ENCODE measurements around the gene HMMR.

The HMMR gene

GRCh38 chr5:163503106-163504078 is 43.0 kb downstream of the HMMR start:
- Mint-ChIP-seq H3K36me3 (ENCODE audit: insufficient read depth) (peaks cover 24% of the 10 kb centered on the region), H3K4me1 (peaks cover 49% of the 10 kb centered on the region), H3K9me3 (no peaks in the 10 kb centered on the region), H3K27me3 (no peaks in the 10 kb centered on the region), H3K27ac (ENCODE audit: low read depth) (peak overlapping the region; percentile 98), H3K4me3 (peak overlapping the region; percentile 98)
- DNase-seq (ENCODE audit: low spot score in 2 of 2) (no peak), ATAC-seq (replicated peaks; ENCODE audit: extremely low read depth, poor library complexity, severe bottlenecking) (no peak)

- Mint-ChIP-seq H3K27ac (ENCODE audit: low read depth) (peak overlapping the region; percentile 98), H3K4me1 (peaks cover 58% of the 10 kb centered on the region), H3K27me3 (no peaks in the 10 kb centered on the region), H3K9me3 (no peaks in the 10 kb centered on the region), H3K4me3 (peak overlapping the region; percentile 98), H3K36me3 (ENCODE audit: insufficient read depth) (peaks cover 28% of the 10 kb centered on the region)
- ATAC-seq (replicated peaks; ENCODE audit: extremely low read depth, poor library complexity, severe bottlenecking) (peak; percentile 11), DNase-seq (ENCODE audit: low spot score in 2 of 2) (no peak)
Measured at GRCh38 chr5:163504079-163504931, 43.9 kb downstream of the HMMR start.

GRCh38 chr5:163505049-163505367 is 44.6 kb downstream of the HMMR start:
- H3K27me3 Mint-ChIP-seq = no peaks in the 10 kb centered on the region
- peak; percentile 0 for ATAC-seq (replicated peaks; ENCODE audit: extremely low read depth, poor library complexity, severe bottlenecking)
- no peaks in the 10 kb centered on the region for H3K9me3 Mint-ChIP-seq
- peak overlapping the region; percentile 98 for H3K27ac Mint-ChIP-seq (ENCODE audit: low read depth)
- peak overlapping the region; percentile 98 for H3K4me3 Mint-ChIP-seq
- DNase-seq (ENCODE audit: low spot score in 2 of 2) = no peak
- peaks cover 63% of the 10 kb centered on the region for H3K4me1 Mint-ChIP-seq
- peaks cover 28% of the 10 kb centered on the region for H3K36me3 Mint-ChIP-seq (ENCODE audit: insufficient read depth)

GRCh38 chr5:163505368-163506094 is 45.1 kb downstream of the HMMR start, which contains the start of gene MAT2B:
Gene MAT2B (plus strand): TSS chr5:163505619. CDS start chr5:163505687, 68 bp downstream.
- ATAC-seq (replicated peaks; ENCODE audit: extremely low read depth, poor library complexity, severe bottlenecking) (peak; percentile 92), DNase-seq (ENCODE audit: low spot score in 2 of 2) (peak; percentile 86 to 93)
- H3K4me1 Mint-ChIP-seq = peaks cover 67% of the 10 kb centered on the region
- peak within 1 kb of the TSS; percentile 98 for H3K27ac Mint-ChIP-seq (ENCODE audit: low read depth)
- H3K27me3 Mint-ChIP-seq = no peaks in the 10 kb centered on the region
- H3K9me3 Mint-ChIP-seq = no peaks in the 10 kb centered on the region
- peak within 1 kb of the TSS; percentile 98 for H3K4me3 Mint-ChIP-seq
- peaks cover 31% of the 10 kb centered on the region for H3K36me3 Mint-ChIP-seq (ENCODE audit: insufficient read depth)

- H3K27me3 Mint-ChIP-seq = no peaks in the 10 kb centered on the region
- H3K4me3 Mint-ChIP-seq = peak overlapping the region; percentile 98
- ATAC-seq (replicated peaks; ENCODE audit: extremely low read depth, poor library complexity, severe bottlenecking) = peak; percentile 20
- H3K4me1 Mint-ChIP-seq = peaks cover 71% of the 10 kb centered on the region
- no peak for DNase-seq (ENCODE audit: low spot score in 2 of 2)
- peaks cover 32% of the 10 kb centered on the region for H3K36me3 Mint-ChIP-seq (ENCODE audit: insufficient read depth)
- H3K27ac Mint-ChIP-seq (ENCODE audit: low read depth) = peak overlapping the region; percentile 98
- no peaks in the 10 kb centered on the region for H3K9me3 Mint-ChIP-seq
Measured at GRCh38 chr5:163506095-163506457, 45.6 kb downstream of the HMMR start.

GRCh38 chr5:163506726-163507125 is 46.3 kb downstream of the HMMR start:
- peaks cover 32% of the 10 kb centered on the region for H3K36me3 Mint-ChIP-seq (ENCODE audit: insufficient read depth)
- H3K4me1 Mint-ChIP-seq = peaks cover 72% of the 10 kb centered on the region
- peak overlapping the region; percentile 98 for H3K27ac Mint-ChIP-seq (ENCODE audit: low read depth)
- H3K4me3 Mint-ChIP-seq = peak overlapping the region; percentile 98
- H3K27me3 Mint-ChIP-seq = no peaks in the 10 kb centered on the region
- no peak for ATAC-seq (replicated peaks; ENCODE audit: extremely low read depth, poor library complexity, severe bottlenecking)
- no peaks in the 10 kb centered on the region for H3K9me3 Mint-ChIP-seq
- DNase-seq (ENCODE audit: low spot score in 2 of 2) = no peak

GRCh38 chr5:163508753-163509152 is 48.3 kb downstream of the HMMR start:
- Mint-ChIP-seq H3K36me3 (ENCODE audit: insufficient read depth) (peaks cover 51% of the 10 kb centered on the region), H3K4me1 (peaks cover 79% of the 10 kb centered on the region), H3K4me3 (peak overlapping the region; percentile 98), H3K27me3 (no peaks in the 10 kb centered on the region), H3K27ac (ENCODE audit: low read depth) (peak overlapping the region; percentile 98), H3K9me3 (no peaks in the 10 kb centered on the region)
- no peak for DNase-seq (ENCODE audit: low spot score in 2 of 2)
- ATAC-seq (replicated peaks; ENCODE audit: extremely low read depth, poor library complexity, severe bottlenecking) = no peak

GRCh38 chr5:163509291-163509951 is 49.0 kb downstream of the HMMR start:
- Mint-ChIP-seq H3K27ac (ENCODE audit: low read depth) (peak overlapping the region; percentile 98), H3K27me3 (no peaks in the 10 kb centered on the region), H3K9me3 (no peaks in the 10 kb centered on the region), H3K4me3 (peak overlapping the region; percentile 98), H3K36me3 (ENCODE audit: insufficient read depth) (peaks cover 51% of the 10 kb centered on the region), H3K4me1 (peaks cover 73% of the 10 kb centered on the region)
- ATAC-seq (replicated peaks; ENCODE audit: extremely low read depth, poor library complexity, severe bottlenecking) (no peak), DNase-seq (ENCODE audit: low spot score in 2 of 2) (no peak)

- Mint-ChIP-seq H3K27ac (ENCODE audit: low read depth) (peak overlapping the region; percentile 22), H3K4me1 (peaks cover 47% of the 10 kb centered on the region), H3K36me3 (ENCODE audit: insufficient read depth) (peaks cover 56% of the 10 kb centered on the region), H3K4me3 (no peak overlapping the region), H3K27me3 (no peaks in the 10 kb centered on the region), H3K9me3 (no peaks in the 10 kb centered on the region)
- ATAC-seq (replicated peaks; ENCODE audit: extremely low read depth, poor library complexity, severe bottlenecking) (no peak), DNase-seq (ENCODE audit: low spot score in 2 of 2) (no peak)
Measured at GRCh38 chr5:163512526-163512925, 52.1 kb downstream of the HMMR start.

GRCh38 chr5:163525096-163525495 is 64.7 kb downstream of the HMMR start:
- H3K27me3 Mint-ChIP-seq = no peaks in the 10 kb centered on the region

GRCh38 chr5:163529698-163530097 is 69.3 kb downstream of the HMMR start:
- ATAC-seq (replicated peaks; ENCODE audit: extremely low read depth, poor library complexity, severe bottlenecking) (no peak), DNase-seq (ENCODE audit: low spot score in 2 of 2) (no peak)
- Mint-ChIP-seq H3K27ac (ENCODE audit: low read depth) (no peak overlapping the region), H3K4me1 (no peaks in the 10 kb centered on the region), H3K4me3 (no peak overlapping the region), H3K27me3 (peaks cover 11% of the 10 kb centered on the region), H3K9me3 (no peaks in the 10 kb centered on the region), H3K36me3 (ENCODE audit: insufficient read depth) (no peaks in the 10 kb centered on the region)

More at GRCh38 chr5:163525096-163525495, 64.7 kb downstream of the HMMR start:
- DNase-seq (ENCODE audit: low spot score in 2 of 2) (no peak), ATAC-seq (replicated peaks; ENCODE audit: extremely low read depth, poor library complexity, severe bottlenecking) (no peak)
- Mint-ChIP-seq H3K4me3 (no peak overlapping the region), H3K36me3 (ENCODE audit: insufficient read depth) (peaks cover 16% of the 10 kb centered on the region), H3K9me3 (no peaks in the 10 kb centered on the region), H3K4me1 (no peaks in the 10 kb centered on the region), H3K27ac (ENCODE audit: low read depth) (no peak overlapping the region)

GRCh38 chr5:163531272-163531671 is 70.8 kb downstream of the HMMR start:
- Mint-ChIP-seq H3K36me3 (ENCODE audit: insufficient read depth) (peaks cover 1% of the 10 kb centered on the region), H3K27me3 (peaks cover 13% of the 10 kb centered on the region), H3K4me3 (no peak overlapping the region), H3K4me1 (no peaks in the 10 kb centered on the region), H3K27ac (ENCODE audit: low read depth) (no peak overlapping the region), H3K9me3 (no peaks in the 10 kb centered on the region)
- ATAC-seq (replicated peaks; ENCODE audit: extremely low read depth, poor library complexity, severe bottlenecking) (no peak), DNase-seq (ENCODE audit: low spot score in 2 of 2) (no peak)
